HEK293 (cell line): ENCODE data around the gene SUSD2.

Experiments
- CTCF ChIA-PET: fragments of 350-600 bp; formaldehyde crosslinking; extraction: SDS; loops from one replicate; lab custom pipeline; 2021; ENCODE audit warnings: antibody characterized with exemption; lab: Yijun Ruan, JAX
- POLR2A ChIA-PET: fragments of 300-600 bp; formaldehyde crosslinking; extraction: SDS; loops from one replicate; lab custom pipeline; 2020; ENCODE audit warnings: antibody characterized with exemption, inconsistent platforms; lab: Yijun Ruan, JAX
- H3K27ac ChIP-seq: fragments of 200-500 bp; sonication (Bioruptor generic); 2 replicates; pipeline ENCODE4 v1.5.1; 2014; ENCODE audit warnings: low read depth, low read length, control low read depth, inconsistent platforms; ENCODE audit errors: extremely low read depth
- H3K36me3 ChIP-seq, 2 experiments: fragments of 200-500 bp in 1 of 2; sonication (Bioruptor generic) in 1 of 2; 1 replicate in 1 of 2; 2 replicates in 1 of 2; pipeline ENCODE4 v1.5.1; 2014 to 2017; ENCODE audit warnings: inconsistent platforms in 2 of 2, low read length in 2 of 2; ENCODE audit not compliant: control insufficient read depth in 2 of 2, insufficient read depth in 1 of 2
- H3K4me1 ChIP-seq: fragments of 200-500 bp; sonication (Bioruptor generic); 2 replicates; pipeline ENCODE4 v1.5.1; 2014; ENCODE audit warnings: mild to moderate bottlenecking, low read length, inconsistent platforms; ENCODE audit not compliant: control insufficient read depth, insufficient read depth
- H3K4me3 ChIP-seq: 2 replicates; pipeline ENCODE4 v1.5.1; 2011; ENCODE audit warnings: low read depth, mild to moderate bottlenecking, control low read depth, low read length, moderate library complexity
- H3K9me3 ChIP-seq: fragments of 200-500 bp; sonication (Bioruptor generic); 2 replicates; pipeline ENCODE4 v1.5.1; 2014; ENCODE audit warnings: low read depth, low read length, inconsistent platforms; ENCODE audit not compliant: control insufficient read depth, insufficient read depth
- GLIS1 ChIP-seq: fragments of 450-650 bp; formaldehyde crosslinking; IDR thresholded peaks from 2 replicates; pipeline ENCODE4 v1.5.1; 2016; ENCODE audit warnings: missing biosample characterization, missing genetic modification characterization
- GLIS2 ChIP-seq: fragments of 450-650 bp; formaldehyde crosslinking; IDR thresholded peaks from 2 replicates; pipeline ENCODE4 v1.5.1; 2016; ENCODE audit warnings: missing biosample characterization, missing genetic modification characterization
- KLF10 ChIP-seq: fragments of 450-650 bp; IDR thresholded peaks from 2 replicates; pipeline ENCODE4 v1.5.1; 2018; ENCODE audit warnings: missing biosample characterization, mild to moderate bottlenecking, missing genetic modification characterization
- MEIS1 ChIP-seq: sonication (generic); formaldehyde crosslinking; IDR thresholded peaks from 2 replicates; pipeline ENCODE4 v1.8.1; 2022; ENCODE audit warnings: missing genetic modification reagents, mild to moderate bottlenecking, borderline replicate concordance
- PRDM1 ChIP-seq: fragments of 450-650 bp; formaldehyde crosslinking; IDR thresholded peaks from 2 replicates; pipeline ENCODE4; 2016; ENCODE audit warnings: missing biosample characterization, missing genetic modification characterization
- TCF7L2 ChIP-seq: IDR thresholded peaks from 2 replicates; pipeline ENCODE4 v1.6.1; 2011; ENCODE audit warnings: low read depth, mild to moderate bottlenecking, inconsistent platforms, low read length, moderate library complexity, borderline replicate concordance
- ZBTB48 ChIP-seq: fragments of 450-650 bp; formaldehyde crosslinking; IDR thresholded peaks from 2 replicates; pipeline ENCODE4 v1.5.1; 2016; ENCODE audit warnings: missing biosample characterization, missing genetic modification characterization
- ZNF138 ChIP-seq: fragments of 450-650 bp; formaldehyde crosslinking; IDR thresholded peaks from 2 replicates; pipeline ENCODE4 v1.5.1; 2016; ENCODE audit warnings: missing biosample characterization, missing genetic modification characterization, borderline replicate concordance
- ZNF2 ChIP-seq: fragments of 450-650 bp; formaldehyde crosslinking; IDR thresholded peaks from 2 replicates; pipeline ENCODE4 v1.5.1; 2016; ENCODE audit warnings: missing biosample characterization, missing genetic modification characterization
- ZNF292 ChIP-seq: fragments of 450-650 bp; formaldehyde crosslinking; IDR thresholded peaks from 2 replicates; pipeline ENCODE4 v1.5.1; 2016; ENCODE audit warnings: low read depth, missing biosample characterization, missing genetic modification characterization, borderline replicate concordance
- ZNF426 ChIP-seq: fragments of 450-650 bp; formaldehyde crosslinking; IDR thresholded peaks from 2 replicates; pipeline ENCODE4 v1.5.1; 2017; ENCODE audit warnings: missing biosample characterization, missing genetic modification characterization, mild to moderate bottlenecking, inconsistent platforms, moderate library complexity
- ZNF473 ChIP-seq: fragments of 450-650 bp; formaldehyde crosslinking; IDR thresholded peaks from 2 replicates; pipeline ENCODE4 v1.5.1; 2017; ENCODE audit warnings: missing biosample characterization, missing genetic modification characterization
- ZNF548 ChIP-seq: fragments of 450-650 bp; formaldehyde crosslinking; IDR thresholded peaks from 2 replicates; pipeline ENCODE4 v1.5.1; 2016; ENCODE audit warnings: missing biosample characterization, missing genetic modification characterization
- ZNF549 ChIP-seq: fragments of 450-650 bp; IDR thresholded peaks from 2 replicates; pipeline ENCODE4 v1.5.1; 2018; ENCODE audit warnings: missing biosample characterization, missing genetic modification characterization, mild to moderate bottlenecking, inconsistent platforms, moderate library complexity
- ZNF555 ChIP-seq: fragments of 450-650 bp; formaldehyde crosslinking; conservative IDR thresholded peaks from 2 replicates; pipeline ENCODE4 v1.5.1; 2017; ENCODE audit warnings: missing biosample characterization, mild to moderate bottlenecking, missing genetic modification characterization, inconsistent platforms
- ZNF571 ChIP-seq: fragments of 450-650 bp; formaldehyde crosslinking; IDR thresholded peaks from 2 replicates; pipeline ENCODE4 v1.5.0; 2017; ENCODE audit warnings: missing biosample characterization, missing genetic modification characterization
- ZNF596 ChIP-seq: fragments of 450-650 bp; IDR thresholded peaks from 2 replicates; pipeline ENCODE4 v1.5.0; 2018; ENCODE audit warnings: missing biosample characterization, mild to moderate bottlenecking, missing genetic modification characterization, moderate library complexity
- ZNF626 ChIP-seq: fragments of 450-650 bp; sonication (Bioruptor Pico); formaldehyde crosslinking; IDR thresholded peaks from 2 replicates; pipeline ENCODE4 v1.5.1; 2018; ENCODE audit warnings: missing biosample characterization, missing genetic modification characterization, inconsistent platforms
- ZNF785 ChIP-seq: fragments of 450-650 bp; formaldehyde crosslinking; IDR thresholded peaks from 2 replicates; pipeline ENCODE4 v1.5.1; 2016; ENCODE audit warnings: missing biosample characterization, missing genetic modification characterization
- TF ChIP-seq, protein P1 (sequence below): fragments of 450-650 bp; IDR thresholded peaks from 2 replicates; pipeline ENCODE4 v1.5.1; 2018; ENCODE audit warnings: missing biosample characterization, mild to moderate bottlenecking, missing genetic modification characterization
- TF ChIP-seq, protein P2 (sequence below): fragments of 450-650 bp; formaldehyde crosslinking; IDR thresholded peaks from 2 replicates; pipeline ENCODE4 v1.5.1; 2017; ENCODE audit warnings: missing biosample characterization, missing genetic modification characterization
- TF ChIP-seq, protein P3 (sequence below): fragments of 450-650 bp; formaldehyde crosslinking; IDR thresholded peaks from 2 replicates; pipeline ENCODE4 v1.5.1; 2016; ENCODE audit warnings: missing biosample characterization, missing genetic modification characterization
- TF ChIP-seq, protein P4 (sequence below): fragments of 450-650 bp; formaldehyde crosslinking; IDR thresholded peaks from 2 replicates; pipeline ENCODE4 v1.5.1; 2016; ENCODE audit warnings: missing biosample characterization, missing genetic modification characterization

Gene SUSD2

DNA sequence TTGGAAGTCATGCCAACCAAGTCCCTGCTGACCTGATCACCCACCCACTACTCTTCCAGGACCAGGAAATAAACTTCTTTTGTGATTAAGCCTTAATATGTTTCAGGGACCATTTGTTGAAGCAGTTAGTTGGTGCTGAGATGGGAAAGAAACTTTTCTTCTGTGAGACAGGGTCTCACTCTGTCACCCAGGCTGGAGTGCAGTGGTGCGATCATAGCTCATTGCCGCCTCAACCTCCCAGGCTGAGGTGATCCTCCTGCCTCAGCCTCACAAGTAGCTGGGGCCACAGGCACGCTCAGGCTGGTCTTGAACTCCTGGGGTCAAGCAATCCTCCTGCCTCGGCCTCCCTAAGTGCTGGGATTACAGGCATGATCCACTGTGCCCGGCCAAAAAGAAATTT is 10.6 kb downstream of the SUSD2 start:
- TF ChIP-seq, protein P1, sequence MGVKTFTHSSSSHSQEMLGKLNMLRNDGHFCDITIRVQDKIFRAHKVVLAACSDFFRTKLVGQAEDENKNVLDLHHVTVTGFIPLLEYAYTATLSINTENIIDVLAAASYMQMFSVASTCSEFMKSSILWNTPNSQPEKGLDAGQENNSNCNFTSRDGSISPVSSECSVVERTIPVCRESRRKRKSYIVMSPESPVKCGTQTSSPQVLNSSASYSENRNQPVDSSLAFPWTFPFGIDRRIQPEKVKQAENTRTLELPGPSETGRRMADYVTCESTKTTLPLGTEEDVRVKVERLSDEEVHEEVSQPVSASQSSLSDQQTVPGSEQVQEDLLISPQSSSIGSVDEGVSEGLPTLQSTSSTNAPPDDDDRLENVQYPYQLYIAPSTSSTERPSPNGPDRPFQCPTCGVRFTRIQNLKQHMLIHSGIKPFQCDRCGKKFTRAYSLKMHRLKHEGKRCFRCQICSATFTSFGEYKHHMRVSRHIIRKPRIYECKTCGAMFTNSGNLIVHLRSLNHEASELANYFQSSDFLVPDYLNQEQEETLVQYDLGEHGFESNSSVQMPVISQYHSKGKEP (tag by site-specific recombination): no peak
- TF ChIP-seq KLF10 (tag by site-specific recombination) (no peak), ZNF473 (tag by site-specific recombination) (no peak), ZNF426 (tag by site-specific recombination) (no peak), ZNF548 (no peak), TCF7L2 (no peak), PRDM1 (tag by site-specific recombination) (no peak), ZNF292 (tag by site-specific recombination) (no peak), ZNF571 (tag by site-specific recombination) (no peak)
- TF ChIP-seq, protein P2, sequence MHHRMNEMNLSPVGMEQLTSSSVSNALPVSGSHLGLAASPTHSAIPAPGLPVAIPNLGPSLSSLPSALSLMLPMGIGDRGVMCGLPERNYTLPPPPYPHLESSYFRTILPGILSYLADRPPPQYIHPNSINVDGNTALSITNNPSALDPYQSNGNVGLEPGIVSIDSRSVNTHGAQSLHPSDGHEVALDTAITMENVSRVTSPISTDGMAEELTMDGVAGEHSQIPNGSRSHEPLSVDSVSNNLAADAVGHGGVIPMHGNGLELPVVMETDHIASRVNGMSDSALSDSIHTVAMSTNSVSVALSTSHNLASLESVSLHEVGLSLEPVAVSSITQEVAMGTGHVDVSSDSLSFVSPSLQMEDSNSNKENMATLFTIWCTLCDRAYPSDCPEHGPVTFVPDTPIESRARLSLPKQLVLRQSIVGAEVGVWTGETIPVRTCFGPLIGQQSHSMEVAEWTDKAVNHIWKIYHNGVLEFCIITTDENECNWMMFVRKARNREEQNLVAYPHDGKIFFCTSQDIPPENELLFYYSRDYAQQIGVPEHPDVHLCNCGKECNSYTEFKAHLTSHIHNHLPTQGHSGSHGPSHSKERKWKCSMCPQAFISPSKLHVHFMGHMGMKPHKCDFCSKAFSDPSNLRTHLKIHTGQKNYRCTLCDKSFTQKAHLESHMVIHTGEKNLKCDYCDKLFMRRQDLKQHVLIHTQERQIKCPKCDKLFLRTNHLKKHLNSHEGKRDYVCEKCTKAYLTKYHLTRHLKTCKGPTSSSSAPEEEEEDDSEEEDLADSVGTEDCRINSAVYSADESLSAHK (tag by site-specific recombination): no peak
- TF ChIP-seq, protein P3, sequence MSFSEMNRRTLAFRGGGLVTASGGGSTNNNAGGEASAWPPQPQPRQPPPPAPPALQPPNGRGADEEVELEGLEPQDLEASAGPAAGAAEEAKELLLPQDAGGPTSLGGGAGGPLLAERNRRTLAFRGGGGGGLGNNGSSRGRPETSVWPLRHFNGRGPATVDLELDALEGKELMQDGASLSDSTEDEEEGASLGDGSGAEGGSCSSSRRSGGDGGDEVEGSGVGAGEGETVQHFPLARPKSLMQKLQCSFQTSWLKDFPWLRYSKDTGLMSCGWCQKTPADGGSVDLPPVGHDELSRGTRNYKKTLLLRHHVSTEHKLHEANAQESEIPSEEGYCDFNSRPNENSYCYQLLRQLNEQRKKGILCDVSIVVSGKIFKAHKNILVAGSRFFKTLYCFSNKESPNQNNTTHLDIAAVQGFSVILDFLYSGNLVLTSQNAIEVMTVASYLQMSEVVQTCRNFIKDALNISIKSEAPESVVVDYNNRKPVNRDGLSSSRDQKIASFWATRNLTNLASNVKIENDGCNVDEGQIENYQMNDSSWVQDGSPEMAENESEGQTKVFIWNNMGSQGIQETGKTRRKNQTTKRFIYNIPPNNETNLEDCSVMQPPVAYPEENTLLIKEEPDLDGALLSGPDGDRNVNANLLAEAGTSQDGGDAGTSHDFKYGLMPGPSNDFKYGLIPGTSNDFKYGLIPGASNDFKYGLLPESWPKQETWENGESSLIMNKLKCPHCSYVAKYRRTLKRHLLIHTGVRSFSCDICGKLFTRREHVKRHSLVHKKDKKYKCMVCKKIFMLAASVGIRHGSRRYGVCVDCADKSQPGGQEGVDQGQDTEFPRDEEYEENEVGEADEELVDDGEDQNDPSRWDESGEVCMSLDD (tag by site-specific recombination): no peak
- H3K36me3 ChIP-seq: no peaks in the 10 kb centered on the region
- H3K4me3 ChIP-seq: no peak overlapping the region
- no peak overlapping the region for H3K27ac ChIP-seq
- no peaks in the 10 kb centered on the region for H3K4me1 ChIP-seq
- ChIA-PET CTCF (no interaction called here), POLR2A (no interaction called here)
- H3K9me3 ChIP-seq: no peaks in the 10 kb centered on the region

DNA sequence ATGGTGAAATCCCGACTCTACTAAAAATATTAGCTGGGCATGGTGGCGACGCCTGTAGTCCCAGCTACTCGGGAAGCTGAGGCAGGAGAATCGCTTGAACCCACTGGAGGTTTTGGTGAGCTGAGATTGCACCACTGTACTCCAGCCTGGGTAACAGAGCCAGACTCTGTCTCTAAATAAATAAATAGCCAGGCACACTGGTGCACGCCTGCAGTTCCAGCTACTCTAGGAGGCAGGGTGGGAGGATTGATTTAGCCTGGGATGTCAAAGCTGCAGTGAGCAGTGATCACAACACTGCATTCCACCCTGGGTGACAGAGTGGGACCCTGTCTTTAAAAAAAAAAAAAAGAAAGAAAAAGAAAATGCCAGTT is 17.4 kb downstream of the SUSD2 start:
- Histone ChIP-seq H3K9me3 (no peaks in the 10 kb centered on the region), H3K27ac (no peak overlapping the region), H3K36me3 (no peaks in the 10 kb centered on the region), H3K4me3 (no peak overlapping the region), H3K4me1 (no peaks in the 10 kb centered on the region)
- POLR2A ChIA-PET: no interaction called here
- CTCF ChIA-PET: interaction anchor here (0.6 to 1.6 kb wide), 5 partner anchors 9 to 459 kb away, joined by 3 to 8 read pairs (median 3); no protein-coding TSS in a partner anchor
- TF ChIP-seq ZNF596 (tag by site-specific recombination) (no peak), ZNF473 (tag by site-specific recombination) (no peak), MEIS1 (CRISPR knock-in tag) (no peak), GLIS2 (tag by site-specific recombination) (no peak), ZNF626 (no peak), ZNF785 (tag by site-specific recombination) (no peak), ZNF138 (tag by site-specific recombination) (no peak), ZBTB48 (no peak), ZNF2 (tag by site-specific recombination) (no peak), ZNF549 (no peak), ZNF555 (tag by site-specific recombination) (no peak), GLIS1 (no peak)
- TF ChIP-seq, protein P4, sequence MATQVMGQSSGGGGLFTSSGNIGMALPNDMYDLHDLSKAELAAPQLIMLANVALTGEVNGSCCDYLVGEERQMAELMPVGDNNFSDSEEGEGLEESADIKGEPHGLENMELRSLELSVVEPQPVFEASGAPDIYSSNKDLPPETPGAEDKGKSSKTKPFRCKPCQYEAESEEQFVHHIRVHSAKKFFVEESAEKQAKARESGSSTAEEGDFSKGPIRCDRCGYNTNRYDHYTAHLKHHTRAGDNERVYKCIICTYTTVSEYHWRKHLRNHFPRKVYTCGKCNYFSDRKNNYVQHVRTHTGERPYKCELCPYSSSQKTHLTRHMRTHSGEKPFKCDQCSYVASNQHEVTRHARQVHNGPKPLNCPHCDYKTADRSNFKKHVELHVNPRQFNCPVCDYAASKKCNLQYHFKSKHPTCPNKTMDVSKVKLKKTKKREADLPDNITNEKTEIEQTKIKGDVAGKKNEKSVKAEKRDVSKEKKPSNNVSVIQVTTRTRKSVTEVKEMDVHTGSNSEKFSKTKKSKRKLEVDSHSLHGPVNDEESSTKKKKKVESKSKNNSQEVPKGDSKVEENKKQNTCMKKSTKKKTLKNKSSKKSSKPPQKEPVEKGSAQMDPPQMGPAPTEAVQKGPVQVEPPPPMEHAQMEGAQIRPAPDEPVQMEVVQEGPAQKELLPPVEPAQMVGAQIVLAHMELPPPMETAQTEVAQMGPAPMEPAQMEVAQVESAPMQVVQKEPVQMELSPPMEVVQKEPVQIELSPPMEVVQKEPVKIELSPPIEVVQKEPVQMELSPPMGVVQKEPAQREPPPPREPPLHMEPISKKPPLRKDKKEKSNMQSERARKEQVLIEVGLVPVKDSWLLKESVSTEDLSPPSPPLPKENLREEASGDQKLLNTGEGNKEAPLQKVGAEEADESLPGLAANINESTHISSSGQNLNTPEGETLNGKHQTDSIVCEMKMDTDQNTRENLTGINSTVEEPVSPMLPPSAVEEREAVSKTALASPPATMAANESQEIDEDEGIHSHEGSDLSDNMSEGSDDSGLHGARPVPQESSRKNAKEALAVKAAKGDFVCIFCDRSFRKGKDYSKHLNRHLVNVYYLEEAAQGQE (tag by site-specific recombination): no peak
